Measurements from ENCODE around the gene C1orf159.

C1orf159 gene

DNA sequence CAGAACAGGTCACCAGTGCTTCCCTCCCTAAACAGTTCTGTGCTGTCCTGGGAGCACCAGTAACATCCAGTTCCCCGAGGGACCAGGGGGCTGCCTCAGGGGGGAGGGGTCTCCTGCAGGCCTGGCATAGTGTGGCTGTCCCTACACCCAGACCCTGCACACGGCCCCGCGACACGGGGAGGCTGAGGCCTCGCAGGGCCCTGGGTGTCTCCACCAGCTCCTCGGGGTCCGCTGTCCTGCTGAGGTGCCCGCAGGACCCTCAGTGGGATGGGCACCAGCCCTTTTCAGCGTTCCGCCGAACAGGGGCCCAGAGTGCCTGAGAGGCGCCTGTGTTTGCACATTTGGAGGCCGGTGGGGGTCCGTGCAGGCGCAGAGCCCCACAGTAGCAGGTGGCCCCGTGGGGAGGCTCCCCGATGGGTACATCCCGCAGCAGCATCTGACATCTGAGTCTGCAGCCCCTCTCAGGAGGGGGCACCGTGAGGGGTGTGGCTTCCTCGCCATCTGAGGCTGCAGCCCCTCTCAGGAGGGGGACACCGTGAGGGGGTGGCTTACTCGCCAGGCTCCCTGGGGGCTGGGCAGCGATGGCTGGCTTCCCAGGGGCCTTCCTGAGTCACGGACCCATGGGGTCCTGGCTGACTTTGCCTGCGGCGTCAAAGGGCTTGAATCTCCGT, 18.5 kb upstream of the C1orf159 start:
- Histone ChIP-seq H3K27me3 (ENCODE audit: low read length) (no peaks in the 10 kb centered on the region), H3K9me2 (replicated peaks; ENCODE audit: insufficient read depth, low read length) (no peaks in the 10 kb centered on the region)
- TF ChIP-seq EZH2phosphoT487 (conservative IDR thresholded peaks at IDR 0.05; ENCODE audit: low read length) = no peak
- TF ChIP-seq CTCF (IDR thresholded peaks at IDR 0.05; ENCODE audit: insufficient read depth, low read length, poor library complexity, severe bottlenecking) = no peak

DNA sequence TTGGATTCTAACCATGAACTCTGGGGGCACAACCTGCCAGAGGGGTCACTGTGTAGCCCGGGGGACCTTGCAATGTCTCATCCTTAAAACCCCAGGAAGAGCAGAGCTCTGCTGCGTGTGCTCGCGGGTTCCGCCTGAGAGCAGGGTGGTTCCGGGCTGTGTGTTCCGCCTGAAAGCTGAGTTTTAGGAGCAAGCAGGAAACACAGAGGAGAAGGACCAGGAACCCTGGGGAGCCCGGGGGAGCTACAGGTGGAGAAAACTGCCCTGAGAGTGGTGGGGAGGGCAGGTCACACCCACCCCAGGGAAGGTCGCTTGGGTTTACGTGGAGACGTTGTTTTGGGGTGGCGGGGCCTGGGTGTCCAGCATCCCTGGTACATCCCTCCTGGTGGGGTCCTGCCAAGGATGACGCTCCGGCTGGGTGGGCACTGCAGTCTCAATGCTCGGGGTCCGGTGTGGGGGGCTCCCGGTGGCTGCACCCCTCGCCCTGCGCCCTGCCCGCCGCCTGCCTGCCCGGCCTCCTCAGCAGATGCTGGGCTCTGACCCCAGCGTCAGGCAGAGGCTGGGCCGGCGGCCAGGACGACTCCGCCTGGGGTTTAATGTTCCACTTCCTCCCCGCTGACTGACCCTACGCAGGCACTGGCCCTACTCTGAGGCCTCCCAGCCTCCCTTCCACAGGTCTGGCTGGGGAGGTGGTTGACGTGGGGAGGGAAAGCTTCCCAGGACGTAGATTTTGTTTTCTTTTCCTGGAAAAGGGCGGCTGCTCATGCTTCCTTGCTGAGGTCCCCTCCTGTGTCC, 17.3 kb upstream of the C1orf159 start:
- no peak overlapping the region for H3K4me3 ChIP-seq (ENCODE audit: insufficient read depth, low read length, poor library complexity, severe bottlenecking)
- no peaks in the 10 kb centered on the region for H4K20me1 ChIP-seq (ENCODE audit: low read depth, low read length)
- no peak overlapping the region for H3K27ac ChIP-seq (ENCODE audit: low read depth, low read length)
- no peaks in the 10 kb centered on the region for H3K79me2 ChIP-seq (ENCODE audit: insufficient read depth, low read length)
- no peaks in the 10 kb centered on the region for H3F3A ChIP-seq (ENCODE audit: insufficient read depth)
- H3K36me3 ChIP-seq (ENCODE audit: low read length) = no peaks in the 10 kb centered on the region
- TF ChIP-seq CTCF (IDR thresholded peaks at IDR 0.05; ENCODE audit: insufficient read depth, low read length, poor library complexity, severe bottlenecking) (no peak), EZH2phosphoT487 (conservative IDR thresholded peaks at IDR 0.05; ENCODE audit: low read length) (no peak)
- no peak overlapping the region for H2AFZ ChIP-seq (ENCODE audit: low read depth, low read length, severe bottlenecking)
- H3K9me3 ChIP-seq (ENCODE audit: insufficient read depth, low read length) = no peaks in the 10 kb centered on the region
- no peaks in the 10 kb centered on the region for H3K9me2 ChIP-seq (replicated peaks; ENCODE audit: insufficient read depth, low read length)
- H3K27me3 ChIP-seq (ENCODE audit: low read length) = no peaks in the 10 kb centered on the region
- no peak overlapping the region for H3K9ac ChIP-seq (ENCODE audit: low read length)
- H3K4me2 ChIP-seq (ENCODE audit: low read depth, low read length, poor library complexity, severe bottlenecking) = no peak overlapping the region

More for the DNA sequence above, 18.5 kb upstream of the C1orf159 start:
- H3F3A ChIP-seq (ENCODE audit: insufficient read depth) = no peaks in the 10 kb centered on the region
- H2AFZ ChIP-seq (ENCODE audit: low read depth, low read length, severe bottlenecking) = no peak overlapping the region
- H3K79me2 ChIP-seq (ENCODE audit: insufficient read depth, low read length) = no peaks in the 10 kb centered on the region
- H3K9me3 ChIP-seq (ENCODE audit: insufficient read depth, low read length) = no peaks in the 10 kb centered on the region
- no peak overlapping the region for H3K4me3 ChIP-seq (ENCODE audit: insufficient read depth, low read length, poor library complexity, severe bottlenecking)
- H3K4me2 ChIP-seq (ENCODE audit: low read depth, low read length, poor library complexity, severe bottlenecking) = no peak overlapping the region
- no peak overlapping the region for H3K27ac ChIP-seq (ENCODE audit: low read depth, low read length)
- H3K36me3 ChIP-seq (ENCODE audit: low read length) = no peaks in the 10 kb centered on the region
- no peak overlapping the region for H3K9ac ChIP-seq (ENCODE audit: low read length)
- H4K20me1 ChIP-seq (ENCODE audit: low read depth, low read length) = no peaks in the 10 kb centered on the region

GRCh38 chr1:1132042-1132950, 16.4 kb upstream of the C1orf159 start:
- Histone ChIP-seq H3K4me2 (ENCODE audit: low read depth, low read length, poor library complexity, severe bottlenecking) (no peak overlapping the region), H2AFZ (ENCODE audit: low read depth, low read length, severe bottlenecking) (no peak overlapping the region), H3K9ac (ENCODE audit: low read length) (no peak overlapping the region), H3F3A (ENCODE audit: insufficient read depth) (no peaks in the 10 kb centered on the region), H3K4me3 (ENCODE audit: insufficient read depth, low read length, poor library complexity, severe bottlenecking) (no peak overlapping the region), H3K9me2 (replicated peaks; ENCODE audit: insufficient read depth, low read length) (no peaks in the 10 kb centered on the region), H3K27ac (ENCODE audit: low read depth, low read length) (no peak overlapping the region), H3K79me2 (ENCODE audit: insufficient read depth, low read length) (no peaks in the 10 kb centered on the region), H3K27me3 (ENCODE audit: low read length) (no peaks in the 10 kb centered on the region), H3K9me3 (ENCODE audit: insufficient read depth, low read length) (no peaks in the 10 kb centered on the region), H3K36me3 (ENCODE audit: low read length) (no peaks in the 10 kb centered on the region), H4K20me1 (ENCODE audit: low read depth, low read length) (no peaks in the 10 kb centered on the region)
- TF ChIP-seq EZH2phosphoT487 (conservative IDR thresholded peaks at IDR 0.05; ENCODE audit: low read length) = no peak
- TF ChIP-seq CTCF (IDR thresholded peaks at IDR 0.05; ENCODE audit: insufficient read depth, low read length, poor library complexity, severe bottlenecking) = no peak
